ENCODE measurements around the gene RAPGEF2. TPM values are rescaled to one million over a fixed set of nuclear protein-coding genes. Genes with fewer than 3 reads are reported as not detected.

The RAPGEF2 gene
- total RNA-seq, 2 donors from 2014 or later, result 38.2 to 46.7 TPM

DNA sequence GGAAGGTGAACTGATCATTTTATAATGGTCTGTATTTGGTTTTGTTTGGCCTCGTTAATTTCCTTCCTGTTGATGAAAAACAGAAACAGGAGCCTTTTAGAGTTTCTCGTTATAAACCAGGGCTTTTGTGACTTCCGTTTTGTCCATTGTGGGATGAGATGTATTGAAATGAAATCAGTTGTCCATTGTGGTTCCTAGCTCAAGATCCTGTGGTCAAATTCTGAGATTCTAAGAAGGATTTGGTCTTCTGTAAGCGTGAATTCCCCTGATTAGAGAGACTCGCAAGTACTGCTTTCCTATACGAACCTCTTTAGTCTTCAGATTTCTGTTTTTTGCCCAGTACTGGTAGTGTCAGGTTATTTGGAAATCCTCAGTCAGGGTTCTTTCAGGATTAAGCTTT is 101.7 kb downstream of the RAPGEF2 start:
- H3K4me3 ChIP-seq, result no peak overlapping the region

DNA sequence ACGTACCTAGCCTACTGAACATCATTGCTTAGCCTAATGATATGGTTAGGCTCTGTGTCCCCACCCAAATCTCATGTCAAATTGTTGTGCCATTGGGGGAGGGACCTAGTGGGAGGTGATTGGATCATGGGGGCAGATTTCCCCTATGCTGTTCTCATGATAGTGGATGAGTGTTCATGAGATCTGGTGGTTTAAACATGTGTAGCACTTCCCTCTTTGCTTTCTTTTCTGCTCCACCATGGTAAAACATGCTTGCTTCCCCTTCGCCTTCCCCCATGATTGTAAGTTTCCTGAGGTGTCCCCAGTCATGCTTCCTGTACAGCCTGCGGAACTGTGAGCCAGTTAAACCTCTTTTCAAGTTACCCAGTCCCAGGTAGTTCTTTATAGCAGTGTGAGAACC is 102.6 kb downstream of the RAPGEF2 start:
- Histone ChIP-seq H3K27ac (no peak overlapping the region), H3K27me3 (no peaks in the 10 kb centered on the region), H3K9me3 (no peaks in the 10 kb centered on the region), H3K4me1 (no peaks in the 10 kb centered on the region), H3K36me3 (replicated peaks in 1 of 2; ENCODE audit: insufficient read depth in 1 of 2, low read depth in 2 of 2) (no peaks in the 10 kb centered on the region), H3K4me3 (no peak overlapping the region)
- intact Hi-C loops (cut with DNase I), result loop anchor here (10.0 kb wide), 2 partner anchors 351 to 481 kb away; partner anchors contain the start of gene PPID
- no peak for DNase-seq
- TF ChIP-seq POLR2A (IDR thresholded peaks at IDR 0.05), result no peak
- TF ChIP-seq, protein P1, sequence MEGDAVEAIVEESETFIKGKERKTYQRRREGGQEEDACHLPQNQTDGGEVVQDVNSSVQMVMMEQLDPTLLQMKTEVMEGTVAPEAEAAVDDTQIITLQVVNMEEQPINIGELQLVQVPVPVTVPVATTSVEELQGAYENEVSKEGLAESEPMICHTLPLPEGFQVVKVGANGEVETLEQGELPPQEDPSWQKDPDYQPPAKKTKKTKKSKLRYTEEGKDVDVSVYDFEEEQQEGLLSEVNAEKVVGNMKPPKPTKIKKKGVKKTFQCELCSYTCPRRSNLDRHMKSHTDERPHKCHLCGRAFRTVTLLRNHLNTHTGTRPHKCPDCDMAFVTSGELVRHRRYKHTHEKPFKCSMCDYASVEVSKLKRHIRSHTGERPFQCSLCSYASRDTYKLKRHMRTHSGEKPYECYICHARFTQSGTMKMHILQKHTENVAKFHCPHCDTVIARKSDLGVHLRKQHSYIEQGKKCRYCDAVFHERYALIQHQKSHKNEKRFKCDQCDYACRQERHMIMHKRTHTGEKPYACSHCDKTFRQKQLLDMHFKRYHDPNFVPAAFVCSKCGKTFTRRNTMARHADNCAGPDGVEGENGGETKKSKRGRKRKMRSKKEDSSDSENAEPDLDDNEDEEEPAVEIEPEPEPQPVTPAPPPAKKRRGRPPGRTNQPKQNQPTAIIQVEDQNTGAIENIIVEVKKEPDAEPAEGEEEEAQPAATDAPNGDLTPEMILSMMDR (IDR thresholded peaks at IDR 0.05), result no peak
- ATAC-seq, result no peak
- WGBS, 2 donors, result 88 to 96% methylated on average over 3 of the region's 3 CpGs

More for the DNA sequence above, 101.7 kb downstream of the RAPGEF2 start:
- Histone ChIP-seq H3K27me3 (no peaks in the 10 kb centered on the region), H3K9me3 (no peaks in the 10 kb centered on the region), H3K4me1 (no peaks in the 10 kb centered on the region), H3K27ac (no peak overlapping the region), H3K36me3 (replicated peaks in 1 of 2; ENCODE audit: insufficient read depth in 1 of 2, low read depth in 2 of 2) (no peaks in the 10 kb centered on the region)
- WGBS, 2 donors, result 73 to 75% methylated on average over 6 of the region's 6 CpGs
- ATAC-seq, result no peak
- no peak for TF ChIP-seq POLR2A (IDR thresholded peaks at IDR 0.05)
- TF ChIP-seq, protein P1 (IDR thresholded peaks at IDR 0.05), result no peak
- DNase-seq, result no peak
- intact Hi-C loops (cut with DNase I), result loop anchor here (10.0 kb wide), 2 partner anchors 350 to 480 kb away; partner anchors contain the start of gene PPID

GRCh38 chr4:159206427-159206871 is 103.6 kb downstream of the RAPGEF2 start:
- Histone ChIP-seq H3K36me3 (replicated peaks in 1 of 2; ENCODE audit: insufficient read depth in 1 of 2, low read depth in 2 of 2) (no peaks in the 10 kb centered on the region), H3K9me3 (no peaks in the 10 kb centered on the region), H3K4me1 (no peaks in the 10 kb centered on the region), H3K4me3 (no peak overlapping the region), H3K27ac (no peak overlapping the region), H3K27me3 (no peaks in the 10 kb centered on the region)
- ATAC-seq (no peak), DNase-seq (no peak)
- intact Hi-C loops (cut with DNase I), result loop anchor here (10.0 kb wide), 2 partner anchors 352 to 482 kb away; partner anchors contain the start of gene PPID
- WGBS, 2 donors, result 43 to 46% methylated on average over 4 of the region's 4 CpGs
- TF ChIP-seq POLR2A (IDR thresholded peaks at IDR 0.05), result no peak
- TF ChIP-seq, protein P1 (IDR thresholded peaks at IDR 0.05), result no peak

- Histone ChIP-seq H3K4me3 (no peak overlapping the region), H3K36me3 (replicated peaks in 1 of 2; ENCODE audit: insufficient read depth in 1 of 2, low read depth in 2 of 2) (no peaks in the 10 kb centered on the region), H3K9me3 (no peaks in the 10 kb centered on the region), H3K27ac (no peak overlapping the region), H3K27me3 (no peaks in the 10 kb centered on the region), H3K4me1 (peaks cover 8% of the 10 kb centered on the region)
- ATAC-seq, result no peak
- intact Hi-C loops (cut with DNase I), result loop anchor here (10.0 kb wide), 2 partner anchors 354 to 484 kb away; partner anchors contain the start of gene PPID
- 89 to 90% methylated on average over 4 of the region's 4 CpGs for WGBS, 2 donors
- no peak for DNase-seq
- no peak for TF ChIP-seq POLR2A (IDR thresholded peaks at IDR 0.05)
- TF ChIP-seq, protein P1 (IDR thresholded peaks at IDR 0.05), result no peak
Measured at GRCh38 chr4:159209249-159209648, 106.4 kb downstream of the RAPGEF2 start.

DNA sequence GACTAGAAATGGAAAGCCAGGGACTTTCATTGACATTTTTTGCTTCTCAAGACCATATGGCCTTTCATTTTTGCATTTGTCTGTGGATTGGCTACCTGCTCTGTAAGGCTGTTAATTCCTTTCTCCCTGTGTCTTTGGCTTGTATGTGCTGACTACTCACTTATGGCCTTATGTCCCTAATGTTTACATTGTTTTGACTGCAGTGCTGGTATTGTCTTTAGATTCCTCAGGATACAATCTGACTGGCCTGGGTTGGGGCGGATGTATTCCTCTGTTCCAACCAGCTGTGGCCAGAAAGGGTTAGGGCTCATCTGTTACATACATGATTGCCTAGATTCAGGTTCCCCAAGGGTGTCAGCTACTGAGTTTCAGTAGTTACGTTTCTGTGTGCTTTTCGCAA is 108.1 kb downstream of the RAPGEF2 start:
- 91 to 95% methylated on average over 3 of the region's 3 CpGs for WGBS, 2 donors
- H3K27me3 ChIP-seq, result no peaks in the 10 kb centered on the region
- DNase-seq (no peak), ATAC-seq (no peak)
- H3K4me3 ChIP-seq, result no peak overlapping the region
- no peak overlapping the region for H3K27ac ChIP-seq
- H3K9me3 ChIP-seq, result no peaks in the 10 kb centered on the region
- H3K4me1 ChIP-seq, result peaks cover 8% of the 10 kb centered on the region
- H3K36me3 ChIP-seq (replicated peaks in 1 of 2; ENCODE audit: insufficient read depth in 1 of 2, low read depth in 2 of 2), result no peaks in the 10 kb centered on the region
- TF ChIP-seq, protein P1 (IDR thresholded peaks at IDR 0.05), result no peak
- no peak for TF ChIP-seq POLR2A (IDR thresholded peaks at IDR 0.05)
- intact Hi-C loops (cut with DNase I), result no loop called here
